HUES48 (cell line): ENCODE results near the gene BCLAF3.

Source experiments
- H3K27ac ChIP-seq: one replicate; pipeline ENCODE4 v1.7.0; 2013; ENCODE audit warnings: low read depth, low read length, inconsistent platforms
- H3K27me3 ChIP-seq: 2 replicates; pipeline ENCODE4 v1.6.1; 2013; ENCODE audit warnings: mild to moderate bottlenecking, low read length; ENCODE audit not compliant: control insufficient read depth, insufficient read depth
- H3K36me3 ChIP-seq: 2 replicates; pipeline ENCODE4 v1.6.1; 2013; ENCODE audit warnings: low read length; ENCODE audit not compliant: control insufficient read depth, insufficient read depth
- H3K4me1 ChIP-seq: 2 replicates; pipeline ENCODE4 v1.6.1; 2013; ENCODE audit warnings: mild to moderate bottlenecking, low read length; ENCODE audit not compliant: control insufficient read depth, insufficient read depth
- H3K4me3 ChIP-seq: 2 replicates; pipeline ENCODE4 v1.5.1; 2013; ENCODE audit warnings: mild to moderate bottlenecking, low read depth, low read length
- H3K9ac ChIP-seq: 2 replicates; pipeline ENCODE4 v1.6.1; 2013; ENCODE audit warnings: mild to moderate bottlenecking, low read depth, low read length, moderate library complexity
- H3K9me3 ChIP-seq: 2 replicates; pipeline ENCODE4 v1.6.1; 2013; ENCODE audit warnings: low read length; ENCODE audit not compliant: control insufficient read depth, insufficient read depth

BCLAF3 gene

GRCh38 chrX:20011608-20012007 is 20.7 kb upstream of the BCLAF3 start:
- Histone ChIP-seq H3K27ac (no peak overlapping the region), H3K27me3 (no peaks in the 10 kb centered on the region), H3K36me3 (no peaks in the 10 kb centered on the region)

DNA sequence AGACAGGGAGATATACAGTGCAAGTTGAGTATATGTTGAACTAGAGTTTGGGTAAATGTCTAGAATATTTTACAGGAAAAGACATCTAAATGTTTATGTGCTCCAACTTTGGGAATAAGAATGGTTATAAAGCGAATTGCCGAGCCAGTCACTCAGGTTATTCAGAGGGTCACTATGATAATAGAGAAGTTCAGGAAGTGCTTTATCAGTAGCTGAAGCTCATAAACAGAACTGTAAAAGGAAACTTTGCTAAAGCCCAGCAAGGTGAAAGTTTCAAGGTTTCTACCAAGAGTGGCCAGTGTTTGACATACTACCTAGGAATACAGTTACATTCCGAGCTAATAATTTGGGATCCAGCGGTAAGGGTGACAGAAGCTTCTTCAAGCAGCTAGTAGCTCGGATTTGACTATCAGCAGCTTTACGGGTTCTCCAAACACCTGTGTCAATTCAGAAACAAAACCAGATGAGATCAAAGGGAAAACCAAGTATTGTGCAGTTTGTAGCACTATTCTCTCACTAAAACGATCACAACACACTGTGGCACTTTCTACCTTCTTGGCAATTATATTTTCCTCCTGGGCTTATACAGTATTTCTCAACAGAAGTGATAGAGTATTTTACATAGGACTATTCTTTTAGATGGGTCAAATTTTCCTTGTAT is 17.2 kb upstream of the BCLAF3 start:
- Histone ChIP-seq H3K27ac (no peak overlapping the region), H3K4me3 (no peak overlapping the region), H3K9ac (no peak overlapping the region), H3K4me1 (no peaks in the 10 kb centered on the region), H3K36me3 (no peaks in the 10 kb centered on the region), H3K9me3 (no peaks in the 10 kb centered on the region), H3K27me3 (no peaks in the 10 kb centered on the region)

More at GRCh38 chrX:20011608-20012007, 20.7 kb upstream of the BCLAF3 start:
- H3K9ac ChIP-seq: no peak overlapping the region
- H3K4me3 ChIP-seq: no peak overlapping the region
- no peaks in the 10 kb centered on the region for H3K4me1 ChIP-seq
- no peaks in the 10 kb centered on the region for H3K9me3 ChIP-seq

DNA sequence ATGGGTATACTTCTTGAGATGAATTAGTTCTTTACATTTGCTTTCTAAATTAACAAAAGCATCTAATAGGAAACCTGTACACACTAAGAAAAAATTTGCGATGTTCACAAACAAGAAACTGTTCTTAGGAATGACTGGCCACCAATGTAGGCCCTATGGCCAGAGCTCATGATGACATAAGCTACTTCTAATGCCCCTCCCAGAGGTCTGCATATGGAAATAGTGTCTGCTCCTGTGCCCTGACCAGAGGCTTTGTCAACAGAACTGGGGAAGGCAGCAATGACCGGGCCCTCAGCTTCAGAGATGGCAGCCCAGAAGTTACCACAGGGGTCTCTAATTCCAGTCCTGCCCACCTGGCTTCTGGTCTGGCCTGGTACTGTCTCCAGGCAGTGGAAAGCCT is 15.0 kb upstream of the BCLAF3 start:
- Histone ChIP-seq H3K36me3 (no peaks in the 10 kb centered on the region), H3K4me1 (no peaks in the 10 kb centered on the region), H3K4me3 (no peak overlapping the region), H3K9me3 (no peaks in the 10 kb centered on the region), H3K27me3 (no peaks in the 10 kb centered on the region), H3K27ac (no peak overlapping the region), H3K9ac (no peak overlapping the region)

GRCh38 chrX:20001588-20001987 is 10.7 kb upstream of the BCLAF3 start:
- Histone ChIP-seq H3K27ac (no peak overlapping the region), H3K9ac (no peak overlapping the region), H3K9me3 (no peaks in the 10 kb centered on the region), H3K36me3 (no peaks in the 10 kb centered on the region), H3K27me3 (no peaks in the 10 kb centered on the region), H3K4me1 (no peaks in the 10 kb centered on the region), H3K4me3 (no peak overlapping the region)

- H3K4me1 ChIP-seq: peaks cover 5% of the 10 kb centered on the region; the same call in 1 of the 2 replicates
- no peak overlapping the region for H3K9ac ChIP-seq
- no peak overlapping the region for H3K27ac ChIP-seq
- peaks cover 4% of the 10 kb centered on the region; the same call in 1 of the 2 replicates for H3K36me3 ChIP-seq
- no peaks in the 10 kb centered on the region for H3K27me3 ChIP-seq
- no peaks in the 10 kb centered on the region for H3K9me3 ChIP-seq
- peak overlapping the region; percentile 40; the same call in 1 of the 2 replicates for H3K4me3 ChIP-seq
Observed at GRCh38 chrX:19991350-19991718, 473 bp upstream of the BCLAF3 start.

DNA sequence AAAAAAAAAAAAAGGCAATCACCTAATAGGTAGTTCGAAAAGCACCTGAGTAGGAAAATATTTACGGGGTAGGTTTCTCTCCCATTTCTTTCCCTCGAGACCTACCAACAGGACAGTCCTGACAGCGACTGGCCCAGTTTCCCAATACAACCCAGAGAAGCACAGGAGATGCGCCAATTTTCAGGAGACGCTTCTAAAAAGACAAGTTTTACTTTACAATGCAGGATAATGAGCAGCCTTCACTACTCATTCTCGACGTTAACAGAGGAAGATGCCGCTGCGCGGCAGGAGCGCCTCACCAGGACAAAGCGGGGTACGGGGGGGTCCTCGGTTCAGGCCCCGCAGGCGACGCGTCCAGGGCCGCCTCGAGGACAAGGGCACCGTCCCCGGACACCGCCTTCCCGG is 708 bp downstream of the BCLAF3 start:
- Histone ChIP-seq H3K36me3 (peaks cover 4% of the 10 kb centered on the region; the same call in 1 of the 2 replicates), H3K9ac (peak overlapping the region; percentile 34; the same call in 1 of the 2 replicates), H3K27ac (no peak overlapping the region)

DNA sequence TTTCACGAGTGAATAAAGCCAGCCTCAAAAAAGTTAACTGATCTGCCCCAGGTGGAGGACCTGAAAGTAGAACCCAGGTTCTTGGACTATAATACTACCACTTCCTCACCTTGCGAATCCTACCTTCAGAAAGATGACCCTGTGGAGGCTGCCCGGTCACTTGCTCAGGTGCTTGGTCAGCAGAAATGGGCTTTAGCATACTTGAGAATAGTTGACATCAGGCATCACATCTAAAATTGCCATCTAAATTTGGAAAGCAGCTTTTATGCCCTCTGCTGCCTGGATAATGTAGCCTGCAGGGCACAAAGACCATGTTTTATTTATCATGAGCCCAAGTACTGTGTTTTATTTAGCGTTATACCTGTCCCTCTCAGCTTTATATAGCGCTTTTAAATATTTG is 3.0 kb downstream of the BCLAF3 start:
- no peak overlapping the region for H3K27ac ChIP-seq
- H3K9me3 ChIP-seq: no peaks in the 10 kb centered on the region
- H3K9ac ChIP-seq: no peak overlapping the region
- H3K36me3 ChIP-seq: peaks cover 4% of the 10 kb centered on the region; the same call in 1 of the 2 replicates
- peaks cover 5% of the 10 kb centered on the region; the same call in 1 of the 2 replicates for H3K4me1 ChIP-seq
- H3K27me3 ChIP-seq: no peaks in the 10 kb centered on the region
- no peak overlapping the region for H3K4me3 ChIP-seq

More for the DNA sequence above, 708 bp downstream of the BCLAF3 start:
- Histone ChIP-seq H3K9me3 (no peaks in the 10 kb centered on the region), H3K4me3 (peak overlapping the region; percentile 75), H3K4me1 (peaks cover 5% of the 10 kb centered on the region; the same call in 1 of the 2 replicates), H3K27me3 (no peaks in the 10 kb centered on the region)

- Histone ChIP-seq H3K27me3 (no peaks in the 10 kb centered on the region), H3K27ac (no peak overlapping the region), H3K36me3 (peaks cover 4% of the 10 kb centered on the region; the same call in 1 of the 2 replicates), H3K9ac (no peak overlapping the region), H3K9me3 (no peaks in the 10 kb centered on the region), H3K4me1 (peaks cover 7% of the 10 kb centered on the region; the same call in 1 of the 2 replicates), H3K4me3 (no peak overlapping the region)
Observed at GRCh38 chrX:19986531-19986930, 4.3 kb downstream of the BCLAF3 start.

- Histone ChIP-seq H3K4me3 (no peak overlapping the region), H3K4me1 (peaks cover 3% of the 10 kb centered on the region; the same call in 1 of the 2 replicates), H3K27ac (no peak overlapping the region), H3K27me3 (no peaks in the 10 kb centered on the region), H3K9me3 (peaks cover 4% of the 10 kb centered on the region; the same call in 1 of the 2 replicates), H3K9ac (no peak overlapping the region), H3K36me3 (0 out of 2 replicates have a peak, but pooled peaks cover 5% of the 10 kb centered on the region)
Observed at GRCh38 chrX:19981947-19982346, 8.9 kb downstream of the BCLAF3 start.

GRCh38 chrX:19975845-19976244 is 15.0 kb downstream of the BCLAF3 start:
- Histone ChIP-seq H3K36me3 (0 out of 2 replicates have a peak, but pooled peaks cover 5% of the 10 kb centered on the region), H3K9ac (no peak overlapping the region), H3K4me1 (peaks cover 6% of the 10 kb centered on the region; the same call in 1 of the 2 replicates), H3K4me3 (no peak overlapping the region), H3K27ac (no peak overlapping the region), H3K9me3 (peaks cover 4% of the 10 kb centered on the region; the same call in 1 of the 2 replicates), H3K27me3 (no peaks in the 10 kb centered on the region)

- Histone ChIP-seq H3K36me3 (0 out of 2 replicates have a peak, but pooled peaks cover 3% of the 10 kb centered on the region), H3K9ac (no peak overlapping the region), H3K9me3 (no peaks in the 10 kb centered on the region), H3K27me3 (no peaks in the 10 kb centered on the region), H3K4me3 (no peak overlapping the region), H3K4me1 (peaks cover 6% of the 10 kb centered on the region; the same call in 1 of the 2 replicates), H3K27ac (no peak overlapping the region)
Observed at GRCh38 chrX:19972984-19973383, 17.9 kb downstream of the BCLAF3 start.
